ENCODE data around the gene APP. TPM values are rescaled to one million over a fixed set of nuclear protein-coding genes. Genes with fewer than 3 reads are reported as not detected.
A peak's percentile ranks its signal among the peaks of the same experiment; 100 is the strongest.

Gene APP
- total RNA-seq, 4 donors from 2014 or later = 471 to 1,291 (median 672) TPM

DNA sequence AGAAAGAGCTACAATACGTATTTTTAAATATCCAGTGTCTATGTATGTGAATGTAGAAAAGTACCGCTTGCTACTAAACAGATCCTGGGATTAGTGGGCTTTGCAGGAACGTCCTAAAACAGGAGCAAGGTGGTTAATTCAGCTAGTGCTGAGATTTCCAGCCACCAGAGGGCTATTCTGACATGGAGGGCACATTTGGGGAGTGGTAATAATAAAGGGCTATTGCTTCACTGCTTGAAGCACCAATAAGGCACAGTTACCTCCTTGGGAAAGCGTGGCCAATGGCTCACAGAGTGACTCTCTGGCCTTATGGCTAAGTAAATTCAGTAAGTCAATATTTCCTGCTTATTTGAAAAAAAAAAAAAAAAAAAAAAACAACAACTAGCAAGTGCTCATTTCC, 283.4 kb downstream of the APP start:
- no peak for TF ChIP-seq POLR2A (IDR thresholded peaks at IDR 0.05)
- TF ChIP-seq, protein P1, sequence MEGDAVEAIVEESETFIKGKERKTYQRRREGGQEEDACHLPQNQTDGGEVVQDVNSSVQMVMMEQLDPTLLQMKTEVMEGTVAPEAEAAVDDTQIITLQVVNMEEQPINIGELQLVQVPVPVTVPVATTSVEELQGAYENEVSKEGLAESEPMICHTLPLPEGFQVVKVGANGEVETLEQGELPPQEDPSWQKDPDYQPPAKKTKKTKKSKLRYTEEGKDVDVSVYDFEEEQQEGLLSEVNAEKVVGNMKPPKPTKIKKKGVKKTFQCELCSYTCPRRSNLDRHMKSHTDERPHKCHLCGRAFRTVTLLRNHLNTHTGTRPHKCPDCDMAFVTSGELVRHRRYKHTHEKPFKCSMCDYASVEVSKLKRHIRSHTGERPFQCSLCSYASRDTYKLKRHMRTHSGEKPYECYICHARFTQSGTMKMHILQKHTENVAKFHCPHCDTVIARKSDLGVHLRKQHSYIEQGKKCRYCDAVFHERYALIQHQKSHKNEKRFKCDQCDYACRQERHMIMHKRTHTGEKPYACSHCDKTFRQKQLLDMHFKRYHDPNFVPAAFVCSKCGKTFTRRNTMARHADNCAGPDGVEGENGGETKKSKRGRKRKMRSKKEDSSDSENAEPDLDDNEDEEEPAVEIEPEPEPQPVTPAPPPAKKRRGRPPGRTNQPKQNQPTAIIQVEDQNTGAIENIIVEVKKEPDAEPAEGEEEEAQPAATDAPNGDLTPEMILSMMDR (IDR thresholded peaks at IDR 0.05) = peak; percentile 26 to 60 (median 34)
- no peak for TF ChIP-seq POLR2AphosphoS5 (IDR thresholded peaks at IDR 0.05)
- no peak for TF ChIP-seq EP300 (IDR thresholded peaks at IDR 0.05; ENCODE audit: low read depth)
- intact Hi-C loops (cut with DNase I; ENCODE audit: low total_unique reads) = loop anchor here (10.0 kb wide), 1 partner anchor 828 kb away; no protein-coding TSS in a partner anchor
- H3K27me3 ChIP-seq = no peaks in the 10 kb centered on the region
- no peaks in the 10 kb centered on the region for H3K9me3 ChIP-seq
- peaks cover 0 to 49% (median 34%) of the 10 kb centered on the region in 4 donors for H3K4me1 ChIP-seq
- peaks cover 0 to 10% (median 0%) of the 10 kb centered on the region in 4 donors for H3K36me3 ChIP-seq
- no peak overlapping the region for H3K4me3 ChIP-seq
- in situ Hi-C loops (cut with MboI; ENCODE audit: low pct_ligation_motif_present in 1 of 4, low pct_unique_long_range_greater_than_20kb in 1 of 4, low sequenced_read_pairs in 3 of 4) = loop anchor here (10.0 to 25.0 kb wide), 3 partner anchors 275 to 825 kb away; partner anchors contain the start of gene APP (in 3 of the 4)
- DNase-seq = peak; percentile 71
- H3K27ac ChIP-seq = peak overlapping the region; percentile 74 to 82 (median 78)
- WGBS, 2 donors (ENCODE audit: low coverage in 1 of 2) = 46 to 73% methylated on average over 4 of the region's 4 CpGs

- H3K27ac ChIP-seq = peak overlapping the region; percentile 74 to 82 (median 78)
- H3K4me1 ChIP-seq = peaks cover 0 to 49% (median 32%) of the 10 kb centered on the region in 4 donors
- in situ Hi-C loops (cut with MboI; ENCODE audit: low pct_ligation_motif_present in 1 of 4, low pct_unique_long_range_greater_than_20kb in 1 of 4, low sequenced_read_pairs in 3 of 4) (loop anchor here (10.0 to 25.0 kb wide), 3 partner anchors 276 to 826 kb away; partner anchors contain the start of gene APP (in 3 of the 4)), intact Hi-C loops (cut with DNase I; ENCODE audit: low total_unique reads) (loop anchor here (10.0 kb wide), 1 partner anchor 829 kb away; no protein-coding TSS in a partner anchor)
- no peak overlapping the region for H3K4me3 ChIP-seq
- DNase-seq = no peak
- H3K9me3 ChIP-seq = no peaks in the 10 kb centered on the region
- no peaks in the 10 kb centered on the region for H3K27me3 ChIP-seq
- TF ChIP-seq POLR2AphosphoS5 (IDR thresholded peaks at IDR 0.05) = no peak
- no peak for TF ChIP-seq POLR2A (IDR thresholded peaks at IDR 0.05)
- no peak for TF ChIP-seq EP300 (IDR thresholded peaks at IDR 0.05; ENCODE audit: low read depth)
- TF ChIP-seq, protein P1 (IDR thresholded peaks at IDR 0.05) = no peak
- WGBS, 2 donors (ENCODE audit: low coverage in 1 of 2) = 56 to 59% methylated on average over 7 of the region's 7 CpGs
- H3K36me3 ChIP-seq = peaks cover 0 to 6% (median 1%) of the 10 kb centered on the region in 4 donors
Observed at GRCh38 chr21:25885880-25886279, 284.7 kb downstream of the APP start.

DNA sequence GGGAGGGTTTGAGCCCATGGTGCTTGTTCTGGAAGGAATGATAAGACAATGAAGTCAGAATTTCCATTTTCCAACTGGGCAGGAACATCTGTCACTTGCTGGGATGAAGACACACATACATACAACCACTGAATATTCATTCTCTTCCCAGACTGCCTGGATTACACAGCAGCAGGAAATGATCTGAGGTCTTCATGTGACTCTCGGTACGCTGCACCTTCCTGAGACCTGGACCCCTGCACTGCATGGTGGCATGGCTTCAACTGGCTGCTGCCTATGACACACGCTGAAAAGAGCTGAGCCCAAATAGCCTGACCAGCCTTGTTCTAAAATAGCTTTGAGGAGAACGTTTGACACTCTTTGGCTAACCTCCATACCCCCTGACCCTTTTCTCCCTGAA, 285.2 kb downstream of the APP start:
- in situ Hi-C loops (cut with MboI; ENCODE audit: low pct_ligation_motif_present in 1 of 4, low pct_unique_long_range_greater_than_20kb in 1 of 4, low sequenced_read_pairs in 3 of 4) = loop anchor here (10.0 to 25.0 kb wide), 3 partner anchors 277 to 827 kb away; partner anchors contain the start of gene APP (in 3 of the 4)
- no peak for DNase-seq
- Histone ChIP-seq H3K27me3 (no peaks in the 10 kb centered on the region), H3K36me3 (peaks cover 0 to 5% (median 2%) of the 10 kb centered on the region in 4 donors), H3K27ac (peak overlapping the region; percentile 47 to 81 (median 74)), H3K4me3 (no peak overlapping the region), H3K9me3 (no peaks in the 10 kb centered on the region), H3K4me1 (peaks cover 0 to 49% (median 31%) of the 10 kb centered on the region in 4 donors)
- intact Hi-C loops (cut with DNase I; ENCODE audit: low total_unique reads) = loop anchor here (10.0 kb wide), 1 partner anchor 829 kb away; no protein-coding TSS in a partner anchor
- WGBS, 2 donors (ENCODE audit: low coverage in 1 of 2) = 73% methylated on average over 4 of the region's 4 CpGs; no CpG with 5 or more reads in 1 of the 2 donors
- TF ChIP-seq POLR2AphosphoS5 (IDR thresholded peaks at IDR 0.05) (no peak), POLR2A (IDR thresholded peaks at IDR 0.05) (no peak), EP300 (IDR thresholded peaks at IDR 0.05; ENCODE audit: low read depth) (no peak)
- TF ChIP-seq, protein P1 (IDR thresholded peaks at IDR 0.05) = no peak

- intact Hi-C loops (cut with DNase I; ENCODE audit: low total_unique reads) = loop anchor here (10.0 kb wide), 1 partner anchor 830 kb away; no protein-coding TSS in a partner anchor
- DNase-seq = no peak
- H3K9me3 ChIP-seq = no peaks in the 10 kb centered on the region
- no peak overlapping the region for H3K4me3 ChIP-seq
- peaks cover 0 to 5% (median 2%) of the 10 kb centered on the region in 4 donors for H3K36me3 ChIP-seq
- WGBS, 2 donors (ENCODE audit: low coverage in 1 of 2) = 67 to 79% methylated on average over 2 of the region's 2 CpGs
- TF ChIP-seq POLR2A (IDR thresholded peaks at IDR 0.05) (no peak), POLR2AphosphoS5 (IDR thresholded peaks at IDR 0.05) (no peak), EP300 (IDR thresholded peaks at IDR 0.05; ENCODE audit: low read depth) (no peak)
- TF ChIP-seq, protein P1 (IDR thresholded peaks at IDR 0.05) = no peak
- H3K4me1 ChIP-seq = peaks cover 0 to 42% (median 24%) of the 10 kb centered on the region in 4 donors
- in situ Hi-C loops (cut with MboI; ENCODE audit: low pct_ligation_motif_present in 1 of 4, low pct_unique_long_range_greater_than_20kb in 1 of 4, low sequenced_read_pairs in 3 of 4) = loop anchor here (10.0 to 25.0 kb wide), 3 partner anchors 278 to 828 kb away; partner anchors contain the start of gene APP (in 3 of the 4)
- no peaks in the 10 kb centered on the region for H3K27me3 ChIP-seq
- H3K27ac ChIP-seq = peak overlapping the region in 1 of 4 donors; percentile 47
Observed at GRCh38 chr21:25884311-25884710, 286.3 kb downstream of the APP start.
